ENCODE data around the gene PPP1R15B. TPM values are rescaled to one million over a fixed set of nuclear protein-coding genes. Genes with fewer than 3 reads are reported as not detected.

Gene PPP1R15B
- total and polyA plus RNA-seq, 10 of the 15 experiments (the other 5 are each of a cell fraction or from before 2014, with no cell fraction given) = 13.9 to 38.1 (median 26.5) TPM

GRCh38 chr1:204451352-204452124, 39.9 kb upstream of the PPP1R15B start:
- H3K9ac ChIP-seq (ENCODE audit: control insufficient read depth, insufficient read depth, low read length) = no peak overlapping the region
- no peaks in the 10 kb centered on the region for H3K79me2 ChIP-seq (ENCODE audit: control insufficient read depth, insufficient read depth, low read length)
- SMC1A ChIA-PET (ENCODE audit: uncharacterized antibody, unreplicated experiment) = interaction anchor here (0.6 to 33.8 kb wide), 8 partner anchors 11 to 301 kb away, joined by 3 to 939 read pairs (median 21); partner anchors contain the start of gene PIK3C2B
- POLR2A ChIA-PET = interaction anchor here (0.6 to 3.3 kb wide), 8 partner anchors 13 to 63 kb away, joined by 3 to 41 read pairs (median 4); partner anchors contain the start of gene PIK3C2B
- FAIRE-seq (peak; percentile 62), DNase-seq (ENCODE audit: low read depth, low spot score) (no peak), ATAC-seq (no peak)
- intact Hi-C loops (cut with micrococcal nuclease; ENCODE audit: unreplicated experiment) = no loop called here
- H3K4me3 ChIP-seq = no peak overlapping the region
- no peaks in the 10 kb centered on the region for H3K9me3 ChIP-seq (replicated peaks; ENCODE audit: control insufficient read depth, insufficient read depth, low read length)
- no peak overlapping the region for H3K27ac ChIP-seq (ENCODE audit: control insufficient read depth, insufficient read depth)
- CTCF ChIA-PET = interaction anchor here (0.5 to 51.8 kb wide), 3 partner anchors 19 to 39 kb away, joined by 3 to 2021 read pairs (median 106); partner anchors contain the start of gene PIK3C2B
- RAD21 ChIA-PET (ENCODE audit: unreplicated experiment) = interaction anchor here (0.7 to 13.8 kb wide), 9 partner anchors 8 to 356 kb away, joined by 3 to 441 read pairs (median 8); partner anchors contain the start of gene PIK3C2B
- no peaks in the 10 kb centered on the region for H3K27me3 ChIP-seq (replicated peaks in 1 of 2; ENCODE audit: control insufficient read depth in 2 of 2, insufficient read depth in 2 of 2, low read length in 1 of 2)
- H2AFZ ChIP-seq (ENCODE audit: control insufficient read depth, low read depth, low read length) = no peak overlapping the region
- in situ Hi-C loops (cut with MboI) = no loop called here
- no peaks in the 10 kb centered on the region for H4K20me1 ChIP-seq (ENCODE audit: control insufficient read depth, insufficient read depth)
- no TSS peak for BruUV-seq (replicated peaks)
- WGBS (ENCODE audit: insufficient coverage, insufficient replicate concordance, low lambda C conversion rate, missing lambda C conversion rate) = 35% methylated on average over 8 of the region's 8 CpGs
- no peak overlapping the region for H3K4me2 ChIP-seq (ENCODE audit: control insufficient read depth, insufficient read depth)
- peaks cover 3 to 15% of the 10 kb centered on the region in 2 experiments; a peak in 3 of 4 replicates for H3K36me3 ChIP-seq (ENCODE audit: control insufficient read depth in 2 of 2, insufficient read depth in 2 of 2, low read length in 1 of 2)
- peaks cover 19% of the 10 kb centered on the region for H3K4me1 ChIP-seq (ENCODE audit: control insufficient read depth, insufficient read depth, low read length)
- TF ChIP-seq, protein P1, sequence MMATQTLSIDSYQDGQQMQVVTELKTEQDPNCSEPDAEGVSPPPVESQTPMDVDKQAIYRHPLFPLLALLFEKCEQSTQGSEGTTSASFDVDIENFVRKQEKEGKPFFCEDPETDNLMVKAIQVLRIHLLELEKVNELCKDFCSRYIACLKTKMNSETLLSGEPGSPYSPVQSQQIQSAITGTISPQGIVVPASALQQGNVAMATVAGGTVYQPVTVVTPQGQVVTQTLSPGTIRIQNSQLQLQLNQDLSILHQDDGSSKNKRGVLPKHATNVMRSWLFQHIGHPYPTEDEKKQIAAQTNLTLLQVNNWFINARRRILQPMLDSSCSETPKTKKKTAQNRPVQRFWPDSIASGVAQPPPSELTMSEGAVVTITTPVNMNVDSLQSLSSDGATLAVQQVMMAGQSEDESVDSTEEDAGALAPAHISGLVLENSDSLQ (IDR thresholded peaks at IDR 0.05) = peak; percentile 33; the same call in 1 of the 2 replicates
- no peak for TF ChIP-seq SIX5 (IDR thresholded peaks at IDR 0.05; ENCODE audit: low read depth, low read length, severe bottlenecking)

Measured in GM12878 (cell line).